ENCODE data around the gene PLA2R1.

- TF ChIP-seq, protein P1, sequence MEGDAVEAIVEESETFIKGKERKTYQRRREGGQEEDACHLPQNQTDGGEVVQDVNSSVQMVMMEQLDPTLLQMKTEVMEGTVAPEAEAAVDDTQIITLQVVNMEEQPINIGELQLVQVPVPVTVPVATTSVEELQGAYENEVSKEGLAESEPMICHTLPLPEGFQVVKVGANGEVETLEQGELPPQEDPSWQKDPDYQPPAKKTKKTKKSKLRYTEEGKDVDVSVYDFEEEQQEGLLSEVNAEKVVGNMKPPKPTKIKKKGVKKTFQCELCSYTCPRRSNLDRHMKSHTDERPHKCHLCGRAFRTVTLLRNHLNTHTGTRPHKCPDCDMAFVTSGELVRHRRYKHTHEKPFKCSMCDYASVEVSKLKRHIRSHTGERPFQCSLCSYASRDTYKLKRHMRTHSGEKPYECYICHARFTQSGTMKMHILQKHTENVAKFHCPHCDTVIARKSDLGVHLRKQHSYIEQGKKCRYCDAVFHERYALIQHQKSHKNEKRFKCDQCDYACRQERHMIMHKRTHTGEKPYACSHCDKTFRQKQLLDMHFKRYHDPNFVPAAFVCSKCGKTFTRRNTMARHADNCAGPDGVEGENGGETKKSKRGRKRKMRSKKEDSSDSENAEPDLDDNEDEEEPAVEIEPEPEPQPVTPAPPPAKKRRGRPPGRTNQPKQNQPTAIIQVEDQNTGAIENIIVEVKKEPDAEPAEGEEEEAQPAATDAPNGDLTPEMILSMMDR (IDR thresholded peaks at IDR 0.05; ENCODE audit: insufficient read depth, low read length, poor library complexity, severe bottlenecking) = no peak
- TF ChIP-seq EZH2phosphoT487 (conservative IDR thresholded peaks at IDR 0.05; ENCODE audit: low read length) = no peak
Observed at GRCh38 chr2:159985656-159986055, 76.8 kb downstream of the PLA2R1 start.
